WTC11 (cell line): ENCODE measurements around the gene KRTAP5-4. TPM values are rescaled to one million over a fixed set of nuclear protein-coding genes. Genes with fewer than 3 reads are reported as not detected.
A peak's percentile ranks its signal among the peaks of the same experiment; 100 is the strongest.

ENCODE experiments used
- ATAC-seq: fragments of 200-7000 bp; cut with Tn5 transposase; 2 replicates; pipeline ENCODE4 v1.10.0; 2021; ENCODE audit warnings: mild to moderate bottlenecking, moderate library complexity
- CTCF ChIA-PET: fragments of 300-600 bp; sonication (Branson Sonifier 250); formaldehyde crosslinking; loops from one replicate; lab custom pipeline; 2021; ENCODE audit warnings: antibody characterized with exemption; lab: Charles Lee
- POLR2A ChIA-PET: fragments of 350-600 bp; sonication (Branson Sonifier 250); formaldehyde crosslinking; loops from one replicate; lab custom pipeline; 2021; ENCODE audit warnings: antibody characterized with exemption; lab: Charles Lee
- DNase-seq: peaks from one replicate; pipeline ENCODE4 v3.0.0; 2021; ENCODE audit warnings: low spot score
- H3K27ac Mint-ChIP-seq: 2 replicates; pipeline ENCODE4 v1.8.0; 2021; ENCODE audit warnings: mixed read lengths
- H3K27me3 Mint-ChIP-seq: 2 replicates; pipeline ENCODE4 v1.8.0; 2021; ENCODE audit warnings: low read depth, mild to moderate bottlenecking, moderate library complexity, mixed read lengths
- H3K36me3 Mint-ChIP-seq: 2 replicates; pipeline ENCODE4 v1.8.0; 2021; ENCODE audit warnings: mixed read lengths
- H3K4me1 Mint-ChIP-seq: 2 replicates; pipeline ENCODE4 v1.8.0; 2022; ENCODE audit warnings: mixed read lengths
- H3K4me3 Mint-ChIP-seq: 2 replicates; pipeline ENCODE4 v1.8.0; 2021; ENCODE audit warnings: mild to moderate bottlenecking, moderate library complexity, mixed read lengths
- H3K9me3 Mint-ChIP-seq: 2 replicates; pipeline ENCODE4 v1.8.0; 2021; ENCODE audit warnings: mixed read lengths
- CREM ChIP-seq: sonication (generic); formaldehyde crosslinking; IDR thresholded peaks from 2 replicates; pipeline ENCODE4 v1.8.1; 2022; ENCODE audit warnings: mild to moderate bottlenecking, missing genetic modification reagents, moderate library complexity
- ETV6 ChIP-seq: sonication (generic); formaldehyde crosslinking; IDR thresholded peaks from 2 replicates; pipeline ENCODE4 v1.8.1; 2022; ENCODE audit warnings: mild to moderate bottlenecking, missing genetic modification reagents
- MYBL2 ChIP-seq: sonication (generic); formaldehyde crosslinking; IDR thresholded peaks from 2 replicates; pipeline ENCODE4 v1.8.1; 2023; ENCODE audit warnings: mild to moderate bottlenecking, moderate library complexity, missing genetic modification reagents
- OVOL2 ChIP-seq: fragments of 250-450 bp; sonication (Bioruptor Pico); IDR thresholded peaks from 2 replicates; pipeline ENCODE4 v1.9.0; 2021; ENCODE audit warnings: mild to moderate bottlenecking, borderline replicate concordance
- SMAD3 ChIP-seq: sonication (generic); formaldehyde crosslinking; IDR thresholded peaks from 2 replicates; pipeline ENCODE4 v1.8.0; 2022; ENCODE audit warnings: missing genetic modification reagents, mild to moderate bottlenecking, borderline replicate concordance
- ZNF138 ChIP-seq: sonication (generic); formaldehyde crosslinking; conservative IDR thresholded peaks from 2 replicates; pipeline ENCODE4 v1.8.1; 2022; ENCODE audit warnings: mild to moderate bottlenecking, moderate library complexity, missing genetic modification reagents
- ZNF263 ChIP-seq: sonication (generic); formaldehyde crosslinking; IDR thresholded peaks from 2 replicates; pipeline ENCODE4 v1.8.1; 2022; ENCODE audit warnings: low read depth, mild to moderate bottlenecking, moderate library complexity, missing genetic modification reagents
- total RNA-seq: library from RNA; stranded (reverse); gene quantifications from 3 replicates; pipeline ENCODE4 v1.2.3, GENCODE V29; 2021
- TF ChIP-seq, protein P1 (sequence below): sonication (generic); formaldehyde crosslinking; IDR thresholded peaks from 2 replicates; pipeline ENCODE4 v1.8.1; 2023; ENCODE audit warnings: mild to moderate bottlenecking, missing genetic modification reagents, moderate library complexity
- TF ChIP-seq, protein P2 (sequence below): sonication (generic); formaldehyde crosslinking; IDR thresholded peaks from 2 replicates; pipeline ENCODE4 v1.8.1; 2023; ENCODE audit warnings: mild to moderate bottlenecking, missing genetic modification reagents, moderate library complexity
- TF ChIP-seq, protein P3 (sequence below): fragments of 250-450 bp; sonication (Bioruptor Pico); IDR thresholded peaks from 2 replicates; pipeline ENCODE4 v2.1.2; 2022; ENCODE audit warnings: mild to moderate bottlenecking, moderate library complexity
- TF ChIP-seq, protein P4 (sequence below): sonication (generic); formaldehyde crosslinking; IDR thresholded peaks from 2 replicates; pipeline ENCODE4 v1.8.1; 2023; ENCODE audit warnings: mild to moderate bottlenecking, moderate library complexity, missing genetic modification reagents
- TF ChIP-seq, protein P5 (sequence below): fragments of 200-600 bp; IDR thresholded peaks from 2 replicates; pipeline ENCODE4 v1.8.0; 2022; ENCODE audit warnings: antibody characterized with exemption
- TF ChIP-seq, protein P6 (sequence below): sonication (generic); formaldehyde crosslinking; conservative IDR thresholded peaks from 2 replicates; pipeline ENCODE4 v1.8.1; 2022; ENCODE audit warnings: mild to moderate bottlenecking, missing genetic modification reagents

KRTAP5-4 gene
- total RNA-seq, 1 experiment from 2014 or later, result not detected

DNA sequence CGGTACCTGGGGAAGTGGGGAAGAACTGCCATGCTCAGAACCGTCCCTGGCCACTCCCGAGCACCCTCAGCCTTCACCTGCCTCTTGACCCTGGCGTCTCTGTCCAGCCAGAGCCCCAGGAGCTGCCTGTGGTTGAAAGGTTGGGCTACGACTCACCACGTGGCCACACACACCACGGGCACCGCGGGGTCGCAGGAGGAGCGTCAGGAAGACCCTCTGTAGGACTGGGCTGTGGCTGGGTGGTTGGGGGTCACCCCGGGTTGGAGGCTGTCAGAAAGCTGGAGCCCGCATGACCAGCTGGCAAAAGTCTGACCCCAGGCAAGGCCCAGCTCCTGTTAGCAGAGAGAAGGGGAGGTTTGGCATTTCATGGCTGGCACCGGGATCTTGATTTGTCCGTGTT lies 19.2 kb upstream of the KRTAP5-4 start (continued):
- TF ChIP-seq, protein P1, sequence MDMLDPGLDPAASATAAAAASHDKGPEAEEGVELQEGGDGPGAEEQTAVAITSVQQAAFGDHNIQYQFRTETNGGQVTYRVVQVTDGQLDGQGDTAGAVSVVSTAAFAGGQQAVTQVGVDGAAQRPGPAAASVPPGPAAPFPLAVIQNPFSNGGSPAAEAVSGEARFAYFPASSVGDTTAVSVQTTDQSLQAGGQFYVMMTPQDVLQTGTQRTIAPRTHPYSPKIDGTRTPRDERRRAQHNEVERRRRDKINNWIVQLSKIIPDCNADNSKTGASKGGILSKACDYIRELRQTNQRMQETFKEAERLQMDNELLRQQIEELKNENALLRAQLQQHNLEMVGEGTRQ, result no peak
- TF ChIP-seq, protein P2, sequence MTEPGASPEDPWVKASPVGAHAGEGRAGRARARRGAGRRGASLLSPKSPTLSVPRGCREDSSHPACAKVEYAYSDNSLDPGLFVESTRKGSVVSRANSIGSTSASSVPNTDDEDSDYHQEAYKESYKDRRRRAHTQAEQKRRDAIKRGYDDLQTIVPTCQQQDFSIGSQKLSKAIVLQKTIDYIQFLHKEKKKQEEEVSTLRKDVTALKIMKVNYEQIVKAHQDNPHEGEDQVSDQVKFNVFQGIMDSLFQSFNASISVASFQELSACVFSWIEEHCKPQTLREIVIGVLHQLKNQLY (CRISPR knock-in tag), result no peak

DNA sequence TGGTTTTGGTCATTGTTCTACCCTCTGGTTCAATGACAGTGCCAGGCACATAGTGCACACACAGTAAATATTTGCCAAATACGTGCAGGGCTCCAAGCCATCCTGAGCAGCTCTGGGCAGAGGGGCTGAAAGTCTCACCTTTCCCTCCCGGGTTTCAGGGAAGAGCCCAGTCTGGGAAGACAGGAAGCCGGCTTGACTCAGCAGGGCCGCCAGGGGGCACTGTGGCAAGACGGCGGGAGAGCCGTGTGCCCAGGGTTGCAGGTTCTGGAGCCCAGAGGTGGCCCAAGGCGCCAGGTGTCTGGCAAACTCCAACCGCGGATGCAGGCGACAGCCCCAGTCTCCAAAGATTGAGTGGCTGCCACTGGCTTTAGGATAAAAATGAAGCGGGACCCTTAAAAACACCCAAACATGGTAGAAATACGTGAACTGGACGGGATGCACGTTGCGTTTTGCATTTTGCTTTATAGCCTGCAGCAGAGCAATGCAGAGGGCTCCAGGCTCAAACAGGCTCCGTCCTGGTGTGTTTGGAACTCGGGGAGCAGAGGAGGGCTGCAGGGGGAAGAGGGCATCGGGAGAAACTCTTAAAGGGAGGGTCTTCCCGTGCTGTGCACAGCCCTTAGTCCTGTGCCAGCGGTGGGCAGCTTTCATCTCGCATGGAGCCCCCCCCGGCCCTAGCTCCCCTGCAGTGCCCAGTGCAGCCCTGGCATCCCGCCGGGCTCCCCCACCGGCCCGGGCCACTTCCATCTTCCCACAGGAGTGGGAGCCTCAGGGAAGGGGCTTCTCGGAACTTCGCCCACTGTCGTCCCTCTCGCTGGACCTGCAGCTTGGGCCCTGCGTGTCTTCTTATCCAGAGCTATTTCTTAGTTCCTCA lies 18.4 kb upstream of the KRTAP5-4 start:
- TF ChIP-seq, protein P3, sequence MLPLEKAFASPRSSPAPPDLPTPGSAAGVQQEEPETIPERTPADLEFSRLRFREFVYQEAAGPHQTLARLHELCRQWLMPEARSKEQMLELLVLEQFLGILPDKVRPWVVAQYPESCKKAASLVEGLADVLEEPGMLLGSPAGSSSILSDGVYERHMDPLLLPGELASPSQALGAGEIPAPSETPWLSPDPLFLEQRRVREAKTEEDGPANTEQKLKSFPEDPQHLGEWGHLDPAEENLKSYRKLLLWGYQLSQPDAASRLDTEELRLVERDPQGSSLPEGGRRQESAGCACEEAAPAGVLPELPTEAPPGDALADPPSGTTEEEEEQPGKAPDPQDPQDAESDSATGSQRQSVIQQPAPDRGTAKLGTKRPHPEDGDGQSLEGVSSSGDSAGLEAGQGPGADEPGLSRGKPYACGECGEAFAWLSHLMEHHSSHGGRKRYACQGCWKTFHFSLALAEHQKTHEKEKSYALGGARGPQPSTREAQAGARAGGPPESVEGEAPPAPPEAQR (CRISPR knock-in tag), result no peak
- TF ChIP-seq, protein P4, sequence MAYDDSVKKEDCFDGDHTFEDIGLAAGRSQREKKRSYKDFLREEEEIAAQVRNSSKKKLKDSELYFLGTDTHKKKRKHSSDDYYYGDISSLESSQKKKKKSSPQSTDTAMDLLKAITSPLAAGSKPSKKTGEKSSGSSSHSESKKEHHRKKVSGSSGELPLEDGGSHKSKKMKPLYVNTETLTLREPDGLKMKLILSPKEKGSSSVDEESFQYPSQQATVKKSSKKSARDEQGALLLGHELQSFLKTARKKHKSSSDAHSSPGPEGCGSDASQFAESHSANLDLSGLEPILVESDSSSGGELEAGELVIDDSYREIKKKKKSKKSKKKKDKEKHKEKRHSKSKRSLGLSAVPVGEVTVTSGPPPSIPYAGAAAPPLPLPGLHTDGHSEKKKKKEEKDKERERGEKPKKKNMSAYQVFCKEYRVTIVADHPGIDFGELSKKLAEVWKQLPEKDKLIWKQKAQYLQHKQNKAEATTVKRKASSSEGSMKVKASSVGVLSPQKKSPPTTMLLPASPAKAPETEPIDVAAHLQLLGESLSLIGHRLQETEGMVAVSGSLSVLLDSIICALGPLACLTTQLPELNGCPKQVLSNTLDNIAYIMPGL, result 0 out of 2 replicates have a peak, but pooled peaks have one; percentile 58
- TF ChIP-seq, protein P5, sequence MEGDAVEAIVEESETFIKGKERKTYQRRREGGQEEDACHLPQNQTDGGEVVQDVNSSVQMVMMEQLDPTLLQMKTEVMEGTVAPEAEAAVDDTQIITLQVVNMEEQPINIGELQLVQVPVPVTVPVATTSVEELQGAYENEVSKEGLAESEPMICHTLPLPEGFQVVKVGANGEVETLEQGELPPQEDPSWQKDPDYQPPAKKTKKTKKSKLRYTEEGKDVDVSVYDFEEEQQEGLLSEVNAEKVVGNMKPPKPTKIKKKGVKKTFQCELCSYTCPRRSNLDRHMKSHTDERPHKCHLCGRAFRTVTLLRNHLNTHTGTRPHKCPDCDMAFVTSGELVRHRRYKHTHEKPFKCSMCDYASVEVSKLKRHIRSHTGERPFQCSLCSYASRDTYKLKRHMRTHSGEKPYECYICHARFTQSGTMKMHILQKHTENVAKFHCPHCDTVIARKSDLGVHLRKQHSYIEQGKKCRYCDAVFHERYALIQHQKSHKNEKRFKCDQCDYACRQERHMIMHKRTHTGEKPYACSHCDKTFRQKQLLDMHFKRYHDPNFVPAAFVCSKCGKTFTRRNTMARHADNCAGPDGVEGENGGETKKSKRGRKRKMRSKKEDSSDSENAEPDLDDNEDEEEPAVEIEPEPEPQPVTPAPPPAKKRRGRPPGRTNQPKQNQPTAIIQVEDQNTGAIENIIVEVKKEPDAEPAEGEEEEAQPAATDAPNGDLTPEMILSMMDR, result peak; percentile 83
- H3K4me1 Mint-ChIP-seq, result peaks cover 3% of the 10 kb centered on the region
- H3K27ac Mint-ChIP-seq, result no peak overlapping the region
- H3K27me3 Mint-ChIP-seq, result peaks cover 4% of the 10 kb centered on the region
- DNase-seq (peak; percentile 74), ATAC-seq (peak; percentile 94)
- POLR2A ChIA-PET, result no interaction called here
- H3K9me3 Mint-ChIP-seq, result no peaks in the 10 kb centered on the region
- H3K4me3 Mint-ChIP-seq, result no peak overlapping the region
- CTCF ChIA-PET, result interaction anchor here (0.6 to 4.8 kb wide), 30 partner anchors 8 to 511 kb away, joined by 3 to 57 read pairs (median 4); partner anchors contain the start of gene KRTAP5-5
- no peaks in the 10 kb centered on the region for H3K36me3 Mint-ChIP-seq

DNA sequence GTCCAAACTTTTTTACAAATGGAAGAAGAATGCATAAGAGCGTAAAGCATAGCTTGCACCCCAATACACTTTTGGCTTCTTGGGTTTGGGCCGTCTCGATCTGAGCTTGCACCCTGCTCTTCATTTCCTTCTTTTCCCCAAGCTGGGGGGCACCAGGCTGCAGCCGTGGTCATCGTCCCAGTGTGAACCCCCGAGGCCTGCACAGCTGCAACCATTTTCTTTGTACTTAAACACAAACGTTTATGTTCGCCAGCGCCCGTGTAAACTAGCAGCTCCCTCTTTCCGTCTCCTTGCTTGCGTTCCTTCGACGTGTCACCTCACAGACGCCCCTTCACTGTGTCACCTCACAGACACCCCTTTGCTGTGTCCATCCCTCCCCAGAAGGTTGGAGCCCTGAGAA lies 17.7 kb upstream of the KRTAP5-4 start:
- POLR2A ChIA-PET, result no interaction called here
- no peak for DNase-seq
- no peak overlapping the region for H3K27ac Mint-ChIP-seq
- H3K36me3 Mint-ChIP-seq, result no peaks in the 10 kb centered on the region
- H3K27me3 Mint-ChIP-seq, result peaks cover 10% of the 10 kb centered on the region
- peaks cover 3% of the 10 kb centered on the region for H3K4me1 Mint-ChIP-seq
- ATAC-seq, result no peak; the same call in 1 of the 2 replicates
- H3K9me3 Mint-ChIP-seq, result no peaks in the 10 kb centered on the region
- TF ChIP-seq ETV6 (CRISPR knock-in tag) (no peak), MYBL2 (no peak), SMAD3 (CRISPR knock-in tag) (no peak), CREM (CRISPR knock-in tag) (no peak)
- TF ChIP-seq, protein P6, sequence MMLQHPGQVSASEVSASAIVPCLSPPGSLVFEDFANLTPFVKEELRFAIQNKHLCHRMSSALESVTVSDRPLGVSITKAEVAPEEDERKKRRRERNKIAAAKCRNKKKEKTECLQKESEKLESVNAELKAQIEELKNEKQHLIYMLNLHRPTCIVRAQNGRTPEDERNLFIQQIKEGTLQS (CRISPR knock-in tag), result no peak
- TF ChIP-seq, all 79 proteins: peak for 0
- H3K4me3 Mint-ChIP-seq, result no peak overlapping the region
- CTCF ChIA-PET, result interaction anchor here (0.6 to 4.8 kb wide), 30 partner anchors 8 to 512 kb away, joined by 3 to 57 read pairs (median 4); partner anchors contain the start of gene KRTAP5-5

DNA sequence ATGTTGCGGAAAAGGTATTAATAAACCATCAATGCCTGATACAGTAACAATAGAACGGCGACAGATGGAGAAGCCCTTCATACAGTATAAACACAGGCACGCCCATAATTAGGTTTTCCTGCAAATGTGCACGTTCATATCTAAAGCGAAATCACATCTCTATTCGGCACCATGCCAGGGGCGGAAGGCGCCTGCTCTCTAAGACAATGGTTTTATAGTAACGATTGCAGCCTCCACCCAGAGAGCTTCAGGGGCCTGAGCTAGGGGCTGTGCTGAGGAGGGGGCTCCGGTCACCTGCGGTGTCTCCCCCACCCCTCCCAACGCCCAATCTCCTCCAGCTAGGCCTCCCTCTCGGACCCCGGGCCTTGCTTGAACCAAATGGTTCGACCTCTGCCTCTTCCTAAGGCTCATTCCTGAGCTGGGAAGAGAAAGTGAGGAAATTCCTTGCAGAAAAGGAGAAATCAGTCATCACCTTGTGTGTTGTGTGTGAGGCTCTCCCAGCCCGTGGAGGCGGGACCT lies 17.2 kb upstream of the KRTAP5-4 start:
- POLR2A ChIA-PET, result no interaction called here
- Mint-ChIP-seq H3K4me1 (peaks cover 3% of the 10 kb centered on the region), H3K36me3 (no peaks in the 10 kb centered on the region), H3K4me3 (no peak overlapping the region), H3K27ac (no peak overlapping the region), H3K27me3 (peaks cover 15% of the 10 kb centered on the region), H3K9me3 (no peaks in the 10 kb centered on the region)
- TF ChIP-seq ZNF263 (CRISPR knock-in tag) (no peak), ZNF138 (no peak), OVOL2 (CRISPR knock-in tag) (no peak)
- DNase-seq (no peak), ATAC-seq (no peak)
- CTCF ChIA-PET, result interaction anchor here (0.7 to 4.8 kb wide), 18 partner anchors 9 to 512 kb away, joined by 3 to 57 read pairs (median 6); partner anchors contain the start of gene KRTAP5-5
